ENCODE data around the gene GUCY1A2. TPM values are rescaled to one million over a fixed set of nuclear protein-coding genes. Genes with fewer than 3 reads are reported as not detected.

The GUCY1A2 gene
- total RNA-seq, 2 donors from 2014 or later, result 0.77 to 1.2 TPM

DNA sequence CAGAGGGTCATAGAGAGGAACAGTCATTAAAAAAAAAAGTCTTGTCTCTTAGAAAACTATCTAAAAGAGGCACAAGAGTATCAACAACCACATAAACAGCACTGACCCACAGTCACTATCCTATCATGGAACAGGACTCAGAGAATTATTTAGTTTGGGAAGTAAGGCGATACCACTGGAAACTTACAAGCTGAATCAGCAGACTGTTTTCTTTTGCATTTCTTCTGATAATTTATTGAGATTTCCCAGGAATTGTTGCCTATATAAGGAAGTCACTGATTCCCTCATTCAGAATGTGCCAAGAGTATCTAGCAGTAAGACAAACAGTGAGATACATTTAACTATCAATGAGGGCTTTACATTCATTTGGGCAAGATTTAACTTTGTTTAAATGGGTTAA, 304.1 kb downstream of the GUCY1A2 start:
- Histone ChIP-seq H3K4me3 (no peak overlapping the region), H3K27me3 (no peaks in the 10 kb centered on the region), H3K4me1 (no peaks in the 10 kb centered on the region), H3K27ac (no peak overlapping the region), H3K36me3 (no peaks in the 10 kb centered on the region), H3K9me3 (no peaks in the 10 kb centered on the region), H3K9ac (ENCODE audit: low read depth in 2 of 2, low read length in 2 of 2) (no peak overlapping the region)
- intact Hi-C loops (cut with DNase I), result no loop called here
- TF ChIP-seq, protein P1, sequence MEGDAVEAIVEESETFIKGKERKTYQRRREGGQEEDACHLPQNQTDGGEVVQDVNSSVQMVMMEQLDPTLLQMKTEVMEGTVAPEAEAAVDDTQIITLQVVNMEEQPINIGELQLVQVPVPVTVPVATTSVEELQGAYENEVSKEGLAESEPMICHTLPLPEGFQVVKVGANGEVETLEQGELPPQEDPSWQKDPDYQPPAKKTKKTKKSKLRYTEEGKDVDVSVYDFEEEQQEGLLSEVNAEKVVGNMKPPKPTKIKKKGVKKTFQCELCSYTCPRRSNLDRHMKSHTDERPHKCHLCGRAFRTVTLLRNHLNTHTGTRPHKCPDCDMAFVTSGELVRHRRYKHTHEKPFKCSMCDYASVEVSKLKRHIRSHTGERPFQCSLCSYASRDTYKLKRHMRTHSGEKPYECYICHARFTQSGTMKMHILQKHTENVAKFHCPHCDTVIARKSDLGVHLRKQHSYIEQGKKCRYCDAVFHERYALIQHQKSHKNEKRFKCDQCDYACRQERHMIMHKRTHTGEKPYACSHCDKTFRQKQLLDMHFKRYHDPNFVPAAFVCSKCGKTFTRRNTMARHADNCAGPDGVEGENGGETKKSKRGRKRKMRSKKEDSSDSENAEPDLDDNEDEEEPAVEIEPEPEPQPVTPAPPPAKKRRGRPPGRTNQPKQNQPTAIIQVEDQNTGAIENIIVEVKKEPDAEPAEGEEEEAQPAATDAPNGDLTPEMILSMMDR (IDR thresholded peaks at IDR 0.05), result no peak
- no peak for DNase-seq

DNA sequence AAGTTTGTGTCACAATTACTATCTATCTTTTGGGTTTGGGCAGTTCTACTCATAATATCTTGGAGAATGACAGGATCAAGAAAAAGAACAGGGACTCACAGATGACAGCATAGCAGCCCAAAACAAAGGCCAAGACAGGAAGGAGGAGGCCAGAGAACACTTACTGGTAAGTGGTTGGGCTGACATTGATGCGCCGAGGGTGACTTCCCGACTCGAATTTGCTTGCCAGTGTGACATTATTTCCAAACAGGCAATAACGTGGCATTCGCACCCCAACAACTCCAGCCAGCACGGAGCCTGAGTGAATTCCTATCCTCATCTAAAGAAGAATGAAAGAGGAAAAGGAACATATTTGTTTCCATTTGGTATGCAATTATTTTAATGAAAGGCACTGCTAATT, 309.9 kb downstream of the GUCY1A2 start:
- Histone ChIP-seq H3K9ac (ENCODE audit: low read depth in 2 of 2, low read length in 2 of 2) (no peak overlapping the region), H3K27ac (no peak overlapping the region), H3K36me3 (no peaks in the 10 kb centered on the region), H3K27me3 (no peaks in the 10 kb centered on the region), H3K9me3 (no peaks in the 10 kb centered on the region), H3K4me3 (no peak overlapping the region), H3K4me1 (no peaks in the 10 kb centered on the region)
- TF ChIP-seq, protein P1 (IDR thresholded peaks at IDR 0.05), result no peak
- intact Hi-C loops (cut with DNase I), result no loop called here
- no peak for DNase-seq

DNA sequence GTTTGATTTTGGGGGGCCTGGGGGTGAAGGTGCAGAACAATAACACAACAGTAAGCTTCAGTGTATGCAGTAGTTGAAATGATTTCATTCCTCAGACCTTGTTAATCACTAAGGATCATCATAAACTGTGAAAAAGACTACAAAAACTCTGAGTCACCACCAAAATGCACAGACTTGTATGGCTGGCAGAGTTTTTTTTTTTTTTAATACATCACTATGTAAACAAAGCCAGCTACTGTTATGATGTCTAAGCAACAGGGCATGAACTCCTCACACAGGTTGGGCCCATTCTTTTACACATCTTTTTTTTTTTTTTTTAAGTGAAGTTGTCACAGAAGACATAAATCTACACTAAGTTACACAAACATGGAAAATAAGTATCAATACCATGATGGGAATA, 311.9 kb downstream of the GUCY1A2 start:
- Histone ChIP-seq H3K9me3 (no peaks in the 10 kb centered on the region), H3K27ac (no peak overlapping the region), H3K9ac (ENCODE audit: low read depth in 2 of 2, low read length in 2 of 2) (no peak overlapping the region), H3K36me3 (no peaks in the 10 kb centered on the region), H3K4me3 (no peak overlapping the region), H3K27me3 (no peaks in the 10 kb centered on the region), H3K4me1 (no peaks in the 10 kb centered on the region)
- DNase-seq, result no peak
- intact Hi-C loops (cut with DNase I), result no loop called here
- TF ChIP-seq, protein P1 (IDR thresholded peaks at IDR 0.05), result no peak

DNA sequence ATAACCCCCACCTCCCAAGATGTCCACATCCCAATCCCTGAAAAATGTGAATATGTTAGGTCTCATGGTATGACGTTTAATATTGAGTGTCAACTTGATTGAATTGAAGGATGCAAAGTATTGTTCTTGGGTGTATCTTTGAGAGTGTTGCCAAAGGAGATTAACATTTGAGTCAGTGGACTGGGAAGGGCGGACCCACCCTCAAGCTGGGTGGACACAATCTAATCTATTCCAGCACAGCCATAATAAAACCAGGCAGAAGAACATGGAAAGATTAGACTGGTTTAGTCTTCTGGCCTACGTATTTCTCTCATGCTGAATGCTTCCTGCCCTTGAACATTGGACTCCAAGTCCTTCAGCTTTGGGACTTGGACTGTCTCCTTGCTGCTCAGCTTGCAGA, 315.5 kb downstream of the GUCY1A2 start:
- no peaks in the 10 kb centered on the region for H3K9me3 ChIP-seq
- H3K4me3 ChIP-seq, result no peak overlapping the region
- intact Hi-C loops (cut with DNase I), result no loop called here
- no peaks in the 10 kb centered on the region for H3K4me1 ChIP-seq
- no peak for DNase-seq
- no peaks in the 10 kb centered on the region for H3K36me3 ChIP-seq
- no peaks in the 10 kb centered on the region for H3K27me3 ChIP-seq
- no peak overlapping the region for H3K27ac ChIP-seq
- TF ChIP-seq, protein P1 (IDR thresholded peaks at IDR 0.05), result no peak
- H3K9ac ChIP-seq (ENCODE audit: low read depth in 2 of 2, low read length in 2 of 2), result no peak overlapping the region

DNA sequence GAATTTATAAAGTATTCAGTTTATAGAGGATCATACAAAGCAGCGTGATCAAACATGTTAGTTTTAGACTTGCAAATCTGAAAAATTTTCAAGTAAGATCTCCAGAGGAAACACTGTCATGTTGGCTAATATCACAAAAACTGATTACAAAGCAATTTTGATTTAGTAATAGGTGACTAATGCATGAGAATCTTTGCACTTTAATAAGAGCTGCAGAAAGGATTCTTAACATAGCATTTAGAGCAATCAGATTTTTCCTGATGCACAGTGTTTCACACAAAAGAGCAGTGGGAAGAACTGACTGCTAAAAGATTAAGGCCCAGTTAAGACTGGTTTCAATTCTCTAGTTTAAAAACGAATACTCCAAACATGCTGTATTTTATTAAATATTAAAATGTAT, 321.2 kb downstream of the GUCY1A2 start:
- Histone ChIP-seq H3K4me3 (no peak overlapping the region), H3K4me1 (no peaks in the 10 kb centered on the region), H3K36me3 (no peaks in the 10 kb centered on the region), H3K27ac (no peak overlapping the region), H3K27me3 (no peaks in the 10 kb centered on the region), H3K9ac (ENCODE audit: low read depth in 2 of 2, low read length in 2 of 2) (no peak overlapping the region), H3K9me3 (no peaks in the 10 kb centered on the region)
- no peak for DNase-seq
- TF ChIP-seq, protein P1 (IDR thresholded peaks at IDR 0.05), result no peak
- intact Hi-C loops (cut with DNase I), result no loop called here

DNA sequence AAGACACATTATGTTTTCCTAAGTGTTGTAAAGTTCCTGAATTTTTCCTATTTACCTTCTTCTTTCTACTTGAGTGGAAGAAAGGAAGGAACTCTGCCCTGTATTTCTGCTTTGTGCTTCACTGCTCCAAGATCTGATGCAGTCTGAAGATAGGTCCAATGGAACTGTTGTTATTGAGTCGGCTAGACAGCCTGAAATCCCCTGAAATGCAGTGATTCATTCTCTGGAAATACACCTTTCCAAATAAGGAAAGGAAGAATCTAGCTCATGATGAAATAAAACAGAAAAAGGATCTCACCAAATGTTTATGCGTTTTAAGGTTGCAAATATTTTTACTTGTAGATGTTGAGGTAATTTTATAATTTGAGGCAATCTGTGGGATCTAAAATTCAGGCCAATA, 322.8 kb downstream of the GUCY1A2 start:
- Histone ChIP-seq H3K4me1 (no peaks in the 10 kb centered on the region), H3K4me3 (no peak overlapping the region), H3K36me3 (no peaks in the 10 kb centered on the region), H3K9ac (ENCODE audit: low read depth in 2 of 2, low read length in 2 of 2) (no peak overlapping the region), H3K27ac (no peak overlapping the region), H3K9me3 (no peaks in the 10 kb centered on the region), H3K27me3 (no peaks in the 10 kb centered on the region)
- TF ChIP-seq, protein P1 (IDR thresholded peaks at IDR 0.05), result no peak
- intact Hi-C loops (cut with DNase I), result no loop called here
- no peak for DNase-seq
